IMR-90 (cell line): Measurements from ENCODE around the gene MXD4. TPM values are rescaled to one million over a fixed set of nuclear protein-coding genes. Genes with fewer than 3 reads are reported as not detected.

ENCODE experiments used
- ATAC-seq: fragments of 200-7000 bp; cut with Tn5 transposase; 2 replicates; pipeline ENCODE4 v1.9.1; 2020; ENCODE audit warnings: low read depth, mild to moderate bottlenecking, moderate library complexity
- BruUV-seq: library from RNA; stranded (reverse); fragments of 400-500 nt; replicated peaks from 2 replicates; lab custom pipeline; 2021; lab: Mats Ljungman, UMichigan
- CTCF ChIA-PET: fragments of 300-600 bp; formaldehyde crosslinking; extraction: SDS; loops from one replicate; lab custom pipeline; 2021; ENCODE audit warnings: antibody characterized with exemption; lab: Yijun Ruan, JAX
- POLR2A ChIA-PET: fragments of 300-600 bp; sonication (Branson Sonifier 250); formaldehyde crosslinking; loops from one replicate; lab custom pipeline; 2022; ENCODE audit warnings: antibody characterized with exemption; ENCODE audit not compliant: unreplicated experiment; lab: Charles Lee
- DNase-seq: peaks from one replicate; pipeline ENCODE4 v3.0.0; 2013
- H2AFZ ChIP-seq: replicated peaks from 2 replicates; pipeline ENCODE3; 2013; ENCODE audit warnings: low read length, mild to moderate bottlenecking; ENCODE audit not compliant: poor library complexity
- H2AK5ac ChIP-seq: 2 replicates; pipeline ENCODE4 v1.6.1; 2013; ENCODE audit warnings: low read depth, low read length, inconsistent platforms
- H2AK9ac ChIP-seq: replicated peaks from 2 replicates; pipeline ENCODE3; 2013; ENCODE audit warnings: mild to moderate bottlenecking, low read depth, low read length, moderate library complexity; ENCODE audit not compliant: poor library complexity
- H2BK120ac ChIP-seq: 2 replicates; pipeline ENCODE4 v1.6.1; 2013; ENCODE audit warnings: low read depth, low read length, inconsistent platforms
- H2BK15ac ChIP-seq: 3 replicates; pipeline ENCODE4 v1.6.1; 2013; ENCODE audit warnings: low read depth, low read length, inconsistent platforms
- H2BK20ac ChIP-seq: 2 replicates; pipeline ENCODE4 v1.6.1; 2013; ENCODE audit warnings: low read depth, mild to moderate bottlenecking, inconsistent platforms, low read length, moderate library complexity
- H2BK5ac ChIP-seq: 2 replicates; pipeline ENCODE4 v1.6.1; 2013; ENCODE audit warnings: mild to moderate bottlenecking, low read depth, low read length, inconsistent platforms; ENCODE audit not compliant: poor library complexity, severe bottlenecking
- H3K14ac ChIP-seq: replicated peaks from 2 replicates; pipeline ENCODE4 v1.6.1; 2013; ENCODE audit warnings: low read depth, low read length, inconsistent platforms
- H3K18ac ChIP-seq: 2 replicates; pipeline ENCODE4 v1.6.1; 2013; ENCODE audit warnings: low read depth, low read length, control low read depth
- H3K23ac ChIP-seq: 2 replicates; pipeline ENCODE4 v1.6.1; 2013; ENCODE audit warnings: low read depth, low read length, inconsistent platforms
- H3K27ac ChIP-seq: 2 replicates; pipeline ENCODE4 v1.5.1; 2013; ENCODE audit warnings: mild to moderate bottlenecking, control low read depth, low read length; ENCODE audit not compliant: insufficient read depth
- H3K27me3 ChIP-seq: 2 replicates; pipeline ENCODE4 v1.6.1; 2013; ENCODE audit warnings: low read length; ENCODE audit not compliant: control insufficient read depth, insufficient read depth
- H3K36me3 ChIP-seq: 2 replicates; pipeline ENCODE4 v1.6.1; 2013; ENCODE audit warnings: low read length, mixed read lengths; ENCODE audit not compliant: control insufficient read depth, insufficient read depth
- H3K4ac ChIP-seq: 2 replicates; pipeline ENCODE4 v1.6.1; 2013; ENCODE audit warnings: low read depth, low read length, inconsistent platforms
- H3K4me1 ChIP-seq: 2 replicates; pipeline ENCODE4 v1.6.1; 2013; ENCODE audit warnings: low read length, mixed read lengths; ENCODE audit not compliant: control insufficient read depth, insufficient read depth
- H3K4me2 ChIP-seq: 2 replicates; pipeline ENCODE4 v1.6.1; 2013; ENCODE audit warnings: low read depth, mild to moderate bottlenecking, control low read depth, low read length, moderate library complexity
- H3K4me3 ChIP-seq: 2 replicates; pipeline ENCODE4 v1.5.1; 2013; ENCODE audit warnings: low read depth, mild to moderate bottlenecking, control low read depth, low read length, moderate library complexity; ENCODE audit not compliant: insufficient read depth
- H3K56ac ChIP-seq: 2 replicates; pipeline ENCODE4 v1.6.1; 2013; ENCODE audit warnings: low read length, inconsistent platforms; ENCODE audit not compliant: insufficient read depth; ENCODE audit errors: extremely low read depth
- H3K79me1 ChIP-seq, 2 experiments: 2 replicates each; pipeline ENCODE4 v1.6.1; 2013; ENCODE audit warnings: low read length in 2 of 2, inconsistent platforms in 1 of 2, low read depth in 1 of 2
- H3K9ac ChIP-seq: 2 replicates; pipeline ENCODE4 v1.6.1; 2013; ENCODE audit warnings: low read depth, low read length, control low read depth
- H3K9me1 ChIP-seq: 2 replicates; pipeline ENCODE4 v1.6.1; 2013; ENCODE audit warnings: low read length, inconsistent platforms; ENCODE audit not compliant: insufficient read depth
- H3K9me3 ChIP-seq: 2 replicates; pipeline ENCODE4 v1.6.1; 2013; ENCODE audit warnings: low read length; ENCODE audit not compliant: control insufficient read depth, insufficient read depth
- H4K20me1 ChIP-seq: 2 replicates; pipeline ENCODE4 v1.6.1; 2013; ENCODE audit warnings: low read length, inconsistent platforms; ENCODE audit not compliant: insufficient read depth
- H4K5ac ChIP-seq: 2 replicates; pipeline ENCODE4 v1.6.1; 2013; ENCODE audit warnings: mild to moderate bottlenecking, low read depth, low read length, control low read depth
- H4K8ac ChIP-seq, 2 experiments: 2 replicates each; pipeline ENCODE4 v1.6.1; 2013; ENCODE audit warnings: low read depth in 2 of 2, low read length in 2 of 2, control low read depth in 1 of 2, inconsistent platforms in 1 of 2
- H4K91ac ChIP-seq: 2 replicates; pipeline ENCODE4 v1.6.1; 2013; ENCODE audit warnings: low read depth, low read length, inconsistent platforms; ENCODE audit not compliant: insufficient read depth
- BHLHE40 ChIP-seq: fragments of 150-350 bp; IDR thresholded peaks from 2 replicates; pipeline ENCODE4 v1.6.1; 2016; ENCODE audit warnings: mild to moderate bottlenecking, low read depth, low read length
- FOS ChIP-seq: fragments of 150-350 bp; IDR thresholded peaks from 2 replicates; pipeline ENCODE4 v1.6.1; 2016; ENCODE audit warnings: low read depth, low read length
- RAD21 ChIP-seq: IDR thresholded peaks from 2 replicates; pipeline ENCODE4 v1.6.1; 2012; ENCODE audit warnings: low read length, improper control_type of control experiment
- RFX5 ChIP-seq: IDR thresholded peaks from 2 replicates; pipeline ENCODE4 v1.8.0; 2012; ENCODE audit warnings: low read depth, mild to moderate bottlenecking, low read length, moderate library complexity
- USF2 ChIP-seq: fragments of 150-350 bp; IDR thresholded peaks from 2 replicates; pipeline ENCODE4 v1.6.1; 2017; ENCODE audit warnings: mild to moderate bottlenecking, antibody characterized with exemption, low read length, low read depth
- WGBS, 2 experiments: methylation state at CpG; one replicate each; pipeline versions ENCODE4 v1.1.5 to v1.1.7; 2013; ENCODE audit warnings: missing lambda C conversion rate in 2 of 2; ENCODE audit not compliant: insufficient read length in 1 of 2; ENCODE audit errors: extremely low coverage in 2 of 2; 5-methylcytosine and 5-hydroxymethylcytosine counted together
- dilution Hi-C: fragments of 300-500 bp; cut with HindIII; formaldehyde crosslinking; loops from one replicate; pipeline ENCODE4 v1.14.3; 2018; ENCODE audit warnings: low sequenced_read_pairs; ENCODE audit not compliant: unreplicated experiment
- in situ Hi-C: fragments of 300-500 bp; cut with MboI; formaldehyde crosslinking; loops from 3 replicates; pipeline ENCODE4 v1.14.3; 2019; ENCODE audit warnings: low sequenced_read_pairs, inconsistent platforms, mixed read lengths
- intact Hi-C: fragments of 100-400 bp; cut with micrococcal nuclease; formaldehyde crosslinking; loops from 2 replicates; pipeline ENCODE4 v1.10.0; 2022
- polyA plus RNA-seq, 3 experiments: library from polyadenylated mRNA; depleted of rRNA; stranded (reverse); fragments of >200 nt; gene quantifications; 2 replicates each; pipeline ENCODE4 v1.2.3, GENCODE V29; 2012; ENCODE audit warnings: low replicate concordance in 1 of 3
- total RNA-seq: library from RNA; depleted of rRNA; stranded (reverse); fragments of >200 nt; gene quantifications from 2 replicates; pipeline ENCODE4 v1.2.3, GENCODE V29; 2012

The MXD4 gene
- total and polyA plus RNA-seq, 2 of the 4 experiments (the other 2 are of a cell fraction): 22.8 to 54.4 TPM

- no peak for TF ChIP-seq USF2
- TF ChIP-seq RFX5: no peak
Observed at GRCh38 chr4:2271279-2272025, 9.5 kb upstream of the MXD4 start (continued).

DNA sequence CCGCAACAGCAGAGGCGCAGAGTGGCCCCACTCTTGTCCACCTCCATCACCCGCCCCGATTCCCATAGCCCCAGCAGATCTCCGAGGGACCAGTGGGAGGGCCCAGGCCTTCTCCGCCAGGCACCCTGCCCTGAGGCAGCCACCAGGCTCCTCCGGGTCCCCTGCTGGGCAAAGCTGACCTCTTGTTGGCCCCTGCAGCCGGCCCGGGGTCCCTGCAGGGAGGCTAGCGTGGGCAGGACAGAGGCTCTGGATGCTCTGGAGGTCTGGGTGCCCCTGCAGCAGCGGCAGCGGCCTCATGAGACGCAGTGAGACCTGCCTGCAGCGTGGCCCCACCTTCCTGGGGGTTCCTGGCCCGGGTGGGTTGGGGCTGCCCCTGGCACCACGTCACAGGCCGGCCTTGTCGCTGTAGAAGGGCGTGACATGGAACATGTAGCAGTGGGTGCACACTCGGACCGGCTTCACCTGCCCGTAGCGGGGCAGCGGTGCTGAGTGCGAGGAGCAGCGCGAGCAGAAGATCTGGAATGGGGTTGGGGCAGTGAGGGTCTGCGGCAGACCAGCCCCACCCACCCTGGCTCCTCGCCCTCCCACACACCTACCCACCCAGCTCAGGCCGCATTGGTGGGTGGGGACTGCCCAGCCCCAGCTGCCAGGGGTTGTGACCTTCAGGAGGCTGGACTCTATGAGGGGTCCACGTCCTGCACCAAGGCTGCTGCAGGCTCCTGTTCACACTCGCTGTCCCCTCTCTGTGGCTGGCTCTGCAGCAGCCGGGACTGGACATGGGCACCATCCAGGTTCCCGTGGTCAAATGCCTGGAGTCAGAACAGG, 8.6 kb upstream of the MXD4 start:
- Histone ChIP-seq H4K5ac (no peak overlapping the region), H2BK5ac (no peak overlapping the region), H3K27ac (no peak overlapping the region), H3K9me3 (no peaks in the 10 kb centered on the region), H3K79me1 (no peaks in the 10 kb centered on the region), H3K4ac (no peak overlapping the region), H3K56ac (no peak overlapping the region), H2AK9ac (no peak overlapping the region), H3K14ac (no peak overlapping the region), H2BK15ac (no peak overlapping the region), H3K18ac (no peak overlapping the region), H3K9ac (no peak overlapping the region), H3K27me3 (peaks cover 2% of the 10 kb centered on the region; the same call in 1 of the 2 replicates), H2BK20ac (no peak overlapping the region), H3K4me3 (no peak overlapping the region), H2AK5ac (no peak overlapping the region), H3K4me1 (peaks cover 3% of the 10 kb centered on the region; the same call in 1 of the 2 replicates), H2AFZ (no peak overlapping the region), H4K8ac (no peak overlapping the region), H4K91ac (no peak overlapping the region), H4K20me1 (no peaks in the 10 kb centered on the region), H2BK120ac (no peak overlapping the region), H3K9me1 (no peaks in the 10 kb centered on the region), H3K23ac (no peak overlapping the region), H3K36me3 (no peaks in the 10 kb centered on the region), H3K4me2 (no peak overlapping the region)
- intact Hi-C loops (no loop called here), in situ Hi-C loops (no loop called here), dilution Hi-C loops (no loop called here)
- DNase-seq (no peak), ATAC-seq (no peak)
- ChIA-PET POLR2A (no interaction called here), CTCF (no interaction called here)
- no TSS peak for BruUV-seq
- TF ChIP-seq RAD21 (no peak), FOS (no peak), USF2 (no peak), BHLHE40 (no peak)
- 74% methylated on average over 15 of the region's 34 CpGs; no CpG with 5 or more reads in 1 of the 2 experiments for WGBS, 2 experiments
